Measurements from ENCODE around the gene MRTO4.

DNA sequence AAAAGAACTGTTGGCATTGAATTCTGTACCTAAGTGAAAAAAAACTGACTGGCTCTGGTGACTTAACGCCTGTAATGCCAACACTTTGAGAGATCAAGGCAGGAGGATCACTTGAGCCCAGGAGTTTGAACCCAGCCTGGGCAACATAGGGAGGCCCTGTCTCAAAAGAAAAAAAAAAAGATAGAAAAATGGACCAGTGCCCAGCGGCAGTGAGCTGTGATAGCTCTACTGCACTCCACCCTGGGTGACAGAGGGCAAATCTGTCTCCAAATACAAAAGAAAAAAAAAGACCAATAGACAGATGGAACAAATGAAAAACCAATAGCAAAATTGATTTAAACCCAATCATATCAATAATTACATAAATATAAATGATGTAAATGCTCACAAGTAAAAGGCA lies 37.6 kb downstream of the MRTO4 start:
- TF ChIP-seq ZNF16 (tag by site-specific recombination; IDR thresholded peaks at IDR 0.05; ENCODE audit: low read depth), result no peak
- TF ChIP-seq, protein P1, sequence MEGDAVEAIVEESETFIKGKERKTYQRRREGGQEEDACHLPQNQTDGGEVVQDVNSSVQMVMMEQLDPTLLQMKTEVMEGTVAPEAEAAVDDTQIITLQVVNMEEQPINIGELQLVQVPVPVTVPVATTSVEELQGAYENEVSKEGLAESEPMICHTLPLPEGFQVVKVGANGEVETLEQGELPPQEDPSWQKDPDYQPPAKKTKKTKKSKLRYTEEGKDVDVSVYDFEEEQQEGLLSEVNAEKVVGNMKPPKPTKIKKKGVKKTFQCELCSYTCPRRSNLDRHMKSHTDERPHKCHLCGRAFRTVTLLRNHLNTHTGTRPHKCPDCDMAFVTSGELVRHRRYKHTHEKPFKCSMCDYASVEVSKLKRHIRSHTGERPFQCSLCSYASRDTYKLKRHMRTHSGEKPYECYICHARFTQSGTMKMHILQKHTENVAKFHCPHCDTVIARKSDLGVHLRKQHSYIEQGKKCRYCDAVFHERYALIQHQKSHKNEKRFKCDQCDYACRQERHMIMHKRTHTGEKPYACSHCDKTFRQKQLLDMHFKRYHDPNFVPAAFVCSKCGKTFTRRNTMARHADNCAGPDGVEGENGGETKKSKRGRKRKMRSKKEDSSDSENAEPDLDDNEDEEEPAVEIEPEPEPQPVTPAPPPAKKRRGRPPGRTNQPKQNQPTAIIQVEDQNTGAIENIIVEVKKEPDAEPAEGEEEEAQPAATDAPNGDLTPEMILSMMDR (tag by site-specific recombination; IDR thresholded peaks at IDR 0.05), result no peak
- TF ChIP-seq, protein P2, sequence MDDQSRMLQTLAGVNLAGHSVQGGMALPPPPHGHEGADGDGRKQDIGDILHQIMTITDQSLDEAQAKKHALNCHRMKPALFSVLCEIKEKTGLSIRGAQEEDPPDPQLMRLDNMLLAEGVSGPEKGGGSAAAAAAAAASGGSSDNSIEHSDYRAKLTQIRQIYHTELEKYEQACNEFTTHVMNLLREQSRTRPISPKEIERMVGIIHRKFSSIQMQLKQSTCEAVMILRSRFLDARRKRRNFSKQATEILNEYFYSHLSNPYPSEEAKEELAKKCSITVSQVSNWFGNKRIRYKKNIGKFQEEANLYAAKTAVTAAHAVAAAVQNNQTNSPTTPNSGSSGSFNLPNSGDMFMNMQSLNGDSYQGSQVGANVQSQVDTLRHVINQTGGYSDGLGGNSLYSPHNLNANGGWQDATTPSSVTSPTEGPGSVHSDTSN (CRISPR knock-in tag; IDR thresholded peaks at IDR 0.05), result no peak
- TF ChIP-seq ZNF423 (tag by site-specific recombination; IDR thresholded peaks at IDR 0.05), result no peak
- TF ChIP-seq, protein P3, sequence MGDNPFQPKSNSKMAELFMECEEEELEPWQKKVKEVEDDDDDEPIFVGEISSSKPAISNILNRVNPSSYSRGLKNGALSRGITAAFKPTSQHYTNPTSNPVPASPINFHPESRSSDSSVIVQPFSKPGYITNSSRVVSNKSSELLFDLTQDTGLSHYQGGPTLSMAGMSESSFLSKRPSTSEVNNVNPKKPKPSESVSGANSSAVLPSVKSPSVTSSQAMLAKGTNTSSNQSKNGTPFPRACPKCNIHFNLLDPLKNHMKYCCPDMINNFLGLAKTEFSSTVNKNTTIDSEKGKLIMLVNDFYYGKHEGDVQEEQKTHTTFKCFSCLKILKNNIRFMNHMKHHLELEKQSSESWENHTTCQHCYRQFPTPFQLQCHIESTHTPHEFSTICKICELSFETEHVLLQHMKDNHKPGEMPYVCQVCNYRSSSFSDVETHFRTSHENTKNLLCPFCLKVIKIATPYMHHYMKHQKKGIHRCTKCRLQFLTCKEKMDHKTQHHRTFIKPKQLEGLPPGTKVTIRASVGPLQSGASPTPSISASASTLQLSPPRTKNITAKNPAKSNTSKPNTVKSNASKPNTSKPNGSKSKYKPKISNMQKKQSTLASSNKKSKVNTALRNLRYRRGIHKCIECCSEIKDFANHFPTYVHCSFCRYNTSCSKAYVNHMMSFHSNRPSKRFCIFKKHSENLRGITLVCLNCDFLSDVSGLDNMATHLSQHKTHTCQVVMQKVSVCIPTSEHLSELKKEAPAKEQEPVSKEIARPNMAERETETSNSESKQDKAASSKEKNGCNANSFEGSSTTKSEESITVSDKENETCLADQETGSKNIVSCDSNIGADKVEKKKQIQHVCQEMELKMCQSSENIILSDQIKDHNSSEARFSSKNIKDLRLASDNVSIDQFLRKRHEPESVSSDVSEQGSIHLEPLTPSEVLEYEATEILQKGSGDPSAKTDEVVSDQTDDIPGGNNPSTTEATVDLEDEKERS (tag by site-specific recombination; IDR thresholded peaks at IDR 0.05), result no peak

Data from HEK293 (cell line).